GM18873 (cell line): ENCODE measurements around the gene C3orf70.
"Not testable (repeated sequence)": the region's sequence is repeated elsewhere in the genome, so short reads cannot be mapped to it uniquely, and the experiment has no call there.

Experiments
- ATAC-seq: cut with Tn5 transposase; IDR thresholded peaks from one replicate; pipeline ENCODE4 v1.9.1; 2021; ENCODE audit warnings: mild to moderate bottlenecking, moderate library complexity, moderate number of reproducible peaks; ENCODE audit not compliant: unreplicated experiment, low FRiP score

C3orf70 gene

DNA sequence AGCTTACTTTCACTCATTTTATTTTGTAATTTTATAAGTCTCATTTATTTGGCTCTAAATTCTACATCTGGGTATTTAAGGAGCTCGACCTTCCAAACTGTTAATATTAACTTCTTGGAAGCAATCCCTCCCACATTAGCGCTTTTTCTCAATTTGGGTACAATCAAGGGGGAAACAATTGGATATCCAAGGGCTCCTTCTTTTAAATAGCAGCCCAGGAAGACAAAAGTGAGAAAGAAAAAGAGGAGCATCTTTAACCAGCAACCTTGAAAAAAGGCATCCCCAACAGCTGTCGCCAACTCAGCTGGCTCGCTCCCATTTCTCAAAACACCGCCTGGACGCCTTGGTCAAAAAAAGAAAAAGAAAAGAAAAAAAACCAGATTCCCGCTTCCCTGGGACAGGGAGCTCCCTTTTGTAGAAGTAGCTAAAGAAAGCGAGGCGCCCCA, 873 bp downstream of the C3orf70 start:
- ATAC-seq: no peak

DNA sequence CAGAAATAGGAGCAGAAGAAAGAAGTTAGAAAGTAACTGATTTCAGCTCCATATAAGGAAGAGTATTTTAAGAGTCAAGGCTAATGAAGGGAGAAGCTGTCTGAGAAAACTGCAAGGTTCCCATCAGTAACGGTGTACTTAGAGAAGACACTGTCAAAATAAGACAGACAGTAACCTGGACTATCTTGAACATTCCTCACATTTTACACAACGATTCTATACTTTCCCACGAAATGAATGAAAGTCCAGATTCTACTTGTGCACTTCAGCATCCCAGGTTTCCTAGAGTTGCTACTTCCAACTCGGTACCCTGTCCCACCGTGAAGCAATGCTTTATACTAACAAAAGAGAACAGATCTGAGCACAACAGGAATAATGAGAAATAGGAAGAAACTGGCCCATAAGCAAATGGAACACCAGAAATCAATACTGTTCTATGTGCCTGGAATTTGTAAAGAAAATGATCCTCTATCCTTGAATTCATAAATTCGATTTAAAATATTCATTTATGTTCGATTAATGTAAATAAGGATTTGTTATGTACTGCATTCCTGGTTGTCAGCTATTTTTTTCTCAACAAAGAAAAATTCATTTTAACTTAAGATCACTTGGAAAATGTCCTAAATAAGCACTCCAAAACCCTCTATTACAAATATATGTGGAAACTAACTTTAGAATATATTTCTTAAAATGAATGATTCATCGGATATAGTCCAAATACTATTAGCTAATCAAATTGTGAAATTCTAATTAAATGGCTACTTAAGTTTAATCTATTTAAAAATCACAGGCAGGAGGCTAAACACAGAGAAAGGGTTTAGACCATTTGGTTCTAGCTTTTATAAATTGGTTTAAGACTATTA, 1.5 kb downstream of the C3orf70 start:
- no peak for ATAC-seq

DNA sequence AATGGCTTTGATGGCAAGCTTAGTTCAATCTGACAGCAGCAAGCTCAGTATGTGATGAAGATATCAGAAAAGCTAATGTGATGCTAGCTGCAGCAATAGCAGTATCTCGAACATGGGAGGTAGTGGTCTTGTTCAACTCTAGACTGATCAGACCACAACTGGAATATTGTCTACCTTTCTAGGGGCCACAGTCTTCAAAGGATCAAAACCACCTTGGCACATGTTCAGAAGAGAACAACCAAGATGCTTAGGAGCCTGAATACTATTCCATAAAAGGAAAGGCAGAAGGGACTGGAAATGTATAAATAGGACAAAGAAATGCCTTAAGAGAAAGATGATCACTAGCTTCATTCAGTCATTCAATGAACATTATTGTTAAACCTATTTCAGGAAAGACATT, 2.3 kb downstream of the C3orf70 start:
- ATAC-seq: no peak

DNA sequence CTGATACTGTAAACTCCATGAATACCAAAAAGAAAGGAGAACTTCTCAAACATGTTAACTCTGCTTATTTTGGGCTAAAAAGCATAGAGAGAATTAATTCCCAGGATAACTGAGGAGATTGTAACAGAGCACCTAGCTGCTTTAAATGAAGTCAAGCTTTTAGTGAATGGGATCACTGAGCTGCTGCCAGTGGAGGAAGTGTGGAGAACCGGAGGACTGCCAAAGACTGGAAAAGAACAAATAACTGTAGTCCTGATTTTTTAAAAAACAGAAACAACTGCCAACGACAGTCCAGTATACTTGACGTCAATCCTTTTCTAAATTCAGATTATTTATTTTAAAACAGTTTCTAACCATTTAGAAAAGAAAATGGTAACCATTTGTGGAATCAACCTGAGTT, 3.3 kb downstream of the C3orf70 start:
- no peak for ATAC-seq

DNA sequence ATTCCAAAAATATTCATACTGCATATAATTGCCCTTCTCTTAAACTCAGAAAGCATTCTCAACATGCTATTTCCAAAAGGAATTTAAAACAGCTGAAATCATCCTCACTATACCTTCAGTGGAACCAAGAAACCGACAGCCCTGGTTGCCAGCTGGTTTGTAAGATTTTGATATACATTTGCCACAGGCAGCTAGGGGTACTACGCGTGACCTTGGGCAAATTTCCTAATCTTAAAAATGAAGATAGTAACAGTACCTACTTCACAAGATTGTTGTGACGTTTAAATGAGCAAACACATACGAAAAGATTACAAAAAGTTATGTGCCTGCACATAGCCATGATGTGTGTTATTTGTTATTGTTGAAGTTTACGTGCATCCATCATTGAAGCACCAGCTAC, 7.3 kb downstream of the C3orf70 start:
- ATAC-seq: no peak

DNA sequence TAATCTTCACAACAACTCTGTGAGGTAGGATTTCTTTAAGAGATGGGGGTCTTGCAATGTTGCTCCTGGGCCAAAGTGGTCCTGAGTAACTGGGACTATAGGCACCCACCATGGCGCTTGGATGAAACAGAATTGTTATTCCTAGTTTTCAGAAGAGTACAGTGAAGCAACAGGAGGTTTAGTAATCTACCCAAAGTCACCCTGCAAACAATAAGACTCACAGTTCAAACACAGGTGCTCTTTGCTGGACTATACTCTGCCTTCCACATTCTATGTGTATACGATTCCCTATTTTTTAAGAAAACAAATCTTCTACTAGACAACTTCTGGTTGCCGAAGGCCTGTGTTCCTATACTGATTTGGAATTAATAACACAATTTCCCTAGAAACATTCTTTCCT, 8.1 kb downstream of the C3orf70 start:
- ATAC-seq: no peak

DNA sequence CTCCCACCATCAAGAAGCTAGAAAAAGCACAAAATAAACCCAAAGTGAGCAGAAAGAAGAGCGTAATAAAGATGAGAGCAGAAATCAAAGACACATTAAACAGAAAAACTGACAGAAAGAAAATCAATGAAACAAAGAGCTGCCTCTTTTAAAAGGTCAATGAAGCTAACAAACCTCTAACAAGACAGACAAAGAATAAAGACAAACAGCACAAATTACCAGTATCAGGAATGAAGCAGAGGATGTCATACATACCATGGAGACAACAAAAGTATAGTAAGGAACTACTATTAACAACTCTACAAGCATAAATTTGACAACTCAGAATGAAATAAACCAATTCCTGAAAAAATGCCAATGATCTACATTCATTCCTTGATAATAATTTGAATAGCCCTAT, 15.0 kb downstream of the C3orf70 start:
- no peak for ATAC-seq

DNA sequence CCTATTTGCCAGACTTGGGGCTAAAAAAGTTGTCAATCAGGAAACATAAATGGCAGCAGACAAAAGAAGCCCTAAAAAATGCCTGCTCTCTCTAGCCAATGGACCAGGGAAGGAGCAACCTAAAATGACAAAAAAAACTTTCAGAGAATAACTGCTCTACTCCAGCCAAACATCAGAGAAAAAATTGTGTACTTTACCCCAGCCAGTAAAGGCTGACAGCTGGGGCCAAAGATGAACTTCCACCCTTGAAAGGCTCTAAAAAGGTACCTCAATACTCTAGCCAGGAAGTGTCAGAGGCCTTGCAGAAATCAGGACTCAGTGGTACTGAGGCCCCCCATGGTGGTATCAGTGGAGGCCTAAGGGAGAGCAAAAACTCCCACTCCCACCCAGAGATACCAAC, 18.4 kb downstream of the C3orf70 start:
- no peak for ATAC-seq

DNA sequence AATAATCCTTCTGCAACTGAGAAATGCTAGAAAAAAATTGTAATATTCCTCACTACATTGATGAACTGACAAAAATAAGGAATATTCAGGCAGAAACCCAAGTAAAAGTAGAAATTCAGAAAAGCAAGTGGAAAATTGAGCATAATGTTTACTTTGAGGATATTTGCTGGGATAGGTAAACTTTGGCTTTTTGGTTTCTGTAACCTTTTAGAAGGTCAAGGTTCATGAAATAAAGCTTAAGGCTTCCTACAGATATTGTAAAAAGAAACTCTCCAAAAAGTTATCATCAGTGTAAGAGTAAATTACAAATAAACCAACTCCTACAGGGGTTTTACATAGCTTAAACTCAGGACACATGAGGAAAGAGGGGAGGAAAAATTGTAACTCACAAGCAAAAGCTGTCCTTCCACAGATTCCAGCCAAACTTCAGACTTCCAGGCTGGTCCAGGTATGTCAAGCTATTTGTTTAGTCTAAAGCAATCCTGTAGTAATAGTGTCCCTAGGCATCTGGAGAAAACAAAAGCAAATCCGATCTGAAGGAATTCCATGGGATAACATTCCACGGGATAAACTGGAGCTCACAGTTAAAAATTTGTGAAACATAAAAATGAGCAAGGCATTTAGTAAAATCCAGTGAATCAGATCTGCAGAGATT, 21.1 kb downstream of the C3orf70 start:
- no peak for ATAC-seq

DNA sequence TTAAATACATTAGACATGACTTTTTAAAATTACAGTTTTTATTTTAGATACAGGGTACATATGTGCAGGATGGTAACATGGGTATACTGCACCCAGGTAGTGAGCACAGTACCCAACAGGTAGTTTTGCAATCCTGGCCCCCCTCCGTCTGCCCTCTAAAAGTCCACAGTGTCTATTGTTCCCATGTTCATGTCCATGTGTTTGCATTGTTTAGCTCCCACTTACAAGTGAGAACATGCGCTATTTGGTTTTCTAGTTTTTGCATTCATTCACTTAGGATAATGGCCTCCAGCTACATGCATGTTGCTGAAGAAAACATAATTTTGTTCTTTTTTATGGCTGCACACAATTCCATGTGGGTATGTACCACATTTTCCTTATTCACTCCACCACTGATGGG, 23.8 kb downstream of the C3orf70 start:
- ATAC-seq: no peak

DNA sequence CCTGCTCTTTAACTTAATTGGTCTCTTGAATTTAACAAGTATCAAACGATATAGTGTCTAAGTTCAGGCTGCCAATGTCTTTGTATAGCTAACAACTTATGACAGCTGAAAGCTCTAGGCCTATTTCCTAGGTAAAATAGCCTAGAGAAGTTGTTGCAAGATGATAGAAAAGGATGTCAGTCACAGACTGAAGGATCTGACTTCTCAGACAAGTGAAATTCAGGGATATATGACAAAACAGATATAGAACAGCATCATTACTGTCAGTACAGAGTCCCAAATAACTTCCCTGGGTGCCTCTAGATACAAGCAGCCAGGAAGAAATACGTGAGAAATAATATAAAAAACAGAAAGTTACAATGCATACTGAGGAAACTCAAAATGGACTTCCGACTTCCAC, 26.7 kb downstream of the C3orf70 start:
- ATAC-seq: no peak

DNA sequence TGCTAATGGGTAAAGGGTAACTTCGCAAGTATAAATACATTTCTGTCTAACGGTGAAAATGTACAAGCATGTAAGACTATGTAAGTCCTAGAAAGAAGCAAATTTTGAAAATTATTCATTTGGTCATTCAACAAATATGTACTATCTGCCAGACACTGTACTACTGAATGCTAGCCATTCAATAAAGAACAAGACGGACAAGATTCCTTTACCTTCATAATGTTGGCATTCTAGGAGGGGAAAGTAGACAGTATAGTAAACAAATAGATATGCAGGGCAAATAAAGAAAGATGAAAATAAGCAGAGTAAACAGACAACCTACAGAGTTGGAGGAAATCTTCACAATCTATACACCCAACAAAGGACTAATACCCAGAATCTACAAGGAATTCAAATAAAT, 32.7 kb downstream of the C3orf70 start:
- ATAC-seq: no peak

DNA sequence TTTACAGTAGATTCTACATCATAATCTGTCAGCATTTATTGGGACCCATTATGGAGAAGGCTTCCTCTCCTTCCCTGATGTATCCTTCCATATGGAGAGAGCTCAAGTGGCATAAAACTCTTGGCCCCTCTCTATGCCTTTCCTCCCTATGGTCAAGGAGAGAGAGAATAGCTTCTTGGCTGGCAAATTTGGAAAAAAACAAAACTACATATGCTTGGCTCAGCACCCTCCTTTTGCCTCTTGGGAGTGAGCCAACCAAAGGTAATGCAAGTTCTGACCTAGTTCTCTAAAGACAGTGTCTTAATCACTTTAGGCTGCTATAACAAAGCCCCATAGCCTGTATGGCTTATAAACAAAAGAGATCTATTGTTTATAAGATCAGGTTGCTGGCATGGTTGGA, 37.5 kb downstream of the C3orf70 start:
- no peak for ATAC-seq

DNA sequence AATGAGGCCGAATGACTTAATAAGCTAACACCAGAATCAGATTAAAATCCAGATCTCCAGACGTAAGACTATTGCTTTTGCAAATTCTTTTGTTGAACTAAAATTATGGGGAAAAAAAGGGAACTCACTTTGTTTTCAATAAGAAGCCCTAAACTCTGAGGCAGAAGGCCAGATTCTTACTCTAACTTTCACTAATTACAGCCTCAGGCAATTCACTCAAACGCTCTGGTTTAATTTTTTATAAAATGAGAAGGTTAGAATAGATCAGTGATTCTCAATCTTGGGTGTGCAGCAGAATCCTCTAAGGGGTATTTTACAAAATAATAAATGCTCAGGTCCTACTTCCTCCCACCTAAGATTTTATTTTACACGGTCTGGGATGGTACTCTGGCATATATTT, 38.1 kb downstream of the C3orf70 start:
- ATAC-seq: no peak

DNA sequence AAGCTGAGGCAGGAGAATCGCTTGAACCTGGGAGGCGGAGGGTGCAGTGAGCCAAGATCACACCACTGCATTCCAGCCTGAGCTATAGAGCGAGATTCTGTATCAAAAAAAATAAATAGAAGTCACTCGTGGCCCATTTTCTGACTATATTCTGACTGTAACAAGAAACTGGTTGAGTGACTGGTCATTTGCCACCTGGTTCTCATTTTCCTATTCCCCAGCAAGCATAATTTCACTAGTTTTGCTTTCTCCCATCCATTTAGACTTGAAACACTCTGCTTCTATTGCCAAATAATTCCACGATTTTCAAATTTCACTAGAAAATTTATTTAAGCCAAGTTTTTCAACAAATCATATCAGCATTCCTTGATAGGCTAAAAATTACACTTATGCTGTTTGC, 40.7 kb downstream of the C3orf70 start:
- ATAC-seq: no peak

DNA sequence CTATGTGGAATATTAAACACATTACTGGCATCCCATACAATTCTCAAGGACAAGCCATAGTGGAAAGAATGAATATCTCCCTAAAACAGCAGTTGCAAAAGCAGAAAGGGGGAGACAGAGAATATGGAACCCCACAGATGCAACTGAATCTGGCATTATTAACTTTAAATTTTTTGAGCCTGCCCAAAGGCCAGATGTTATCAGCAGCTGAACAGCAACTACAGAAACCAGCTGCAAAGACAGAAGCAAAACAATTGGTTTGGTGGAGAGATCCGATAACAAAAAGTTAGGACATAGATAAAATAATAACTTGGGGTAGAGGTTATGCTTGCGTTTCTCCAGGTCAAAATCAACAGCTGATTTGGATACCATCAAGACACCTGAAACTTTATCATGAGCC, 43.8 kb downstream of the C3orf70 start:
- ATAC-seq: not testable (repeated sequence)

DNA sequence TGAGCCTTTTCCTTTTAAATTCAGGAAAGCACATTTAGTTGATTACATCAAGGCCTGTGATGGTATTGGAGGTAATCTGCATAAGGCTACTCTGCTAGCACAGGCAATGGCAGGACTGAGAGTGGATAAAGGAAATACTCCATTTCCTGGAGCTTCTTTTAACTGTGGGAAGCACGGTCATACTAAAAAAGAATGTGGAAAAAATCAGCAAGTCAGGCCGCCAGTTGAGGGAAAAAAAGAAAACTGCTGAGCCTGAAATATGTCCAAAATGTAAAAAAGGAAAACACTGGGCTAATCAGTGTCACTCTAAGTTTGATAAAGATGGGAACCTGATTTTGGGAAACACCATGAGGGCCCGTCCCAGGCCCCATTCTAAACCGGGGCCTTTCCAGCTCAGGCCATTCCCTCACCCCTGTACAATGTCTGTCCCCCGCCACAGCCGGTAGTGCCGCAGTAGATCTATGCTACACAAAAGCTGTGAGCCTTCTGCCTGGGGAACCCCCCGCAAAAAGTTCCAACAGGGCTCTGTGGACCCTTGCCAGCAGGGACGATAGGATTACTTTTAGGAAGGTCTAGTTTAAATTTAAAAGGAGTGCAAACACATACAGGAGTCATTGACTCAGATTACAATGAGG, 46.5 kb downstream of the C3orf70 start:
- not testable (repeated sequence) for ATAC-seq

DNA sequence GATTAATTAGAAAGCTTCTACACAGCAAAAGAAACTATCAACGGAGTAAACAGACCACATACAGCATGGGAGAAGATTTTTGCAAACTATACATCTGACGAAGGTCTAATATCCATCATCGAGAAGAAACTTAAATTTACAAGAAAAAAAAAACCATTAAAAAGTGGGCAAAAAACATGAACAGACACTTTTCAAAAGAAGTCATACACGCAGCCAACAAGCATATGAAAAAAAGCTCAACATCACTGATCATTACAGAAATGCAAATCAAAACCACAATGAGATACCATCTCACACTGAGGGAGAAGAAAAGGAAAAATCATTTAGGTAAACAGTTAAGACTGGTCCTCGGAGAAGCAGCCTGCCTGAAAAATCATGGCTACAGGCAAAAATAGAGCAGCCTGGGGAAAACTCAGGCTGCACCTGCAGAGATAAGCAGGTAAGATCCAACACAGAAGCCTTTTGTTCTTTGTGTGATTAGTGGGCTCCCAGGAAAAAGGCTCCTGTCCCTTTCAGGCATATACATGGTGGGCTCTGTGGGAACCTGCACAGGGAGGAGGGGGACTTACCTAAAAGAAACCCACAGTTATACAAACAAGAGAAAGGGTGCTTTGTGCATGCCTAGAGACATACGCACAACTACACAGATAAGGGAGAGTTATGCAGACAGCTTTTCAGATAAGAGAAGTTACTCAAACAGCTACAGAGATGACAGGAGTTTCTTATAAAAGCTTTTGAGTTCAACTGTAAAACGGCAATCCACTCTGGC, 49.3 kb downstream of the C3orf70 start:
- ATAC-seq: no peak

DNA sequence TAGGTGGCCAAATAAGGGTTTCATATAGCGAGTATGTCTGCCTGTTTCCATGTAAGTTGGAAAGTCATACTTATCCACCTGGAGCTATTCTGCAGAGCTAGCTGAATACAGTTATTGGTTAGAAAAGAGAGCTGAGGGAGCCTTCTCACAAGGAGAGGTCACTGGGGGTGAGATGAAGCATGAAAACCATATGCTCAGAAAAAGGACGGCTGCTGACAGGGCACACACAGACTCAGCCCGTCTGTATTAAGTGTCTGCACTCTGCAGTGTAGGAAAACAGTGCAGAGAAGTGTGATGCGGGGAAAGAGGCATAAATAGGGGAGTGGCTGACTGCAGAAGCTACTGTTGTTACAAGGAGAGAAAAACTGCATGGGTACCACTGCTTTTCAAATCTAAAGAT, 58.2 kb downstream of the C3orf70 start:
- ATAC-seq: no peak

DNA sequence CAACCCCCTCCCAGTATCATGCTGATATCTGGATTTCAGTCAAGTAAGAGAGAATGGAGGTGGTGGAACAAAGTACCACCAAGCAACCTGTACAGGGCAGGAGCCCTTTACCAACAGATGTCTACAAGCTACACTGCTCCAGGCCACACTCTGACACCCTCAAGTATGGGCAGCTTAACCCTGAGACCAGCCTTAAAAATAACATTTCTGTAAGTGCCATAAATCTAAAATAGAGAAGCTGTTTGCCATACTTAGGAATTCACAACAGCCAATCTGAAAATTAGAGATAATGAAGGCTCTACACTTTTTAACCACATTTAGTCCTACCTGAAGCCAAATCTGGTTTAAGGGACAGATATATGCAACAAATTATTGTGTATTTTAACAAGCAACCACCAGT, 59.7 kb downstream of the C3orf70 start:
- no peak for ATAC-seq

DNA sequence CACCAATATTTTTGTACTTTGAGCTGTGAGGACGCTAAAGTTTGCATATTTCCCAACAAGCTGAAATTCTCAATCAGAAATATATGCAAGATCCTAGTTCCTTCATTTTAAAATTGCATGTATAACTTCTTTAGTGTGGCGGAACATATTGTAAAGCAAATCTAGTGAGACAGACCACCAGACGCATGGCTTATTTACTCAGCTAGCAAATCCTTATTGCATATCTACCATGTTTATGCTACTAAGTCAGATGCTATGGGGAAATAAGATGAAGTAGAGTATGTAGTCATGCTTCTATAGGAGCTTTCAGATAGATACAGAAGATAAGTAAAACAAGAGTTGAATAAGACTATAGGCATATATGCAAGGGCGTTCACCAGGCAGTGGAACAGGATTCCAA, 62.0 kb downstream of the C3orf70 start:
- no peak for ATAC-seq
